Astrocyte of the spinal cord (primary cell): ENCODE results near the gene LHX2.

Experiments
- DNase-seq: peaks from one replicate; pipeline ENCODE4 v3.0.0; 2011; ENCODE audit warnings: low read depth, low spot score
- H3K4me3 ChIP-seq: 2 replicates; pipeline ENCODE4 v1.5.1; 2011; ENCODE audit warnings: low read depth, mild to moderate bottlenecking, low read length, moderate library complexity
- in situ Hi-C: cut with HindIII; loops from 2 replicates; pipeline ENCODE4 v1.10.0; 2017; ENCODE audit warnings: low sequenced_read_pairs
- TF ChIP-seq, protein P1 (sequence below): IDR thresholded peaks from 2 replicates; pipeline ENCODE4 v1.5.1; 2012; ENCODE audit warnings: low read depth, mild to moderate bottlenecking, low read length, inconsistent platforms

The LHX2 gene

DNA sequence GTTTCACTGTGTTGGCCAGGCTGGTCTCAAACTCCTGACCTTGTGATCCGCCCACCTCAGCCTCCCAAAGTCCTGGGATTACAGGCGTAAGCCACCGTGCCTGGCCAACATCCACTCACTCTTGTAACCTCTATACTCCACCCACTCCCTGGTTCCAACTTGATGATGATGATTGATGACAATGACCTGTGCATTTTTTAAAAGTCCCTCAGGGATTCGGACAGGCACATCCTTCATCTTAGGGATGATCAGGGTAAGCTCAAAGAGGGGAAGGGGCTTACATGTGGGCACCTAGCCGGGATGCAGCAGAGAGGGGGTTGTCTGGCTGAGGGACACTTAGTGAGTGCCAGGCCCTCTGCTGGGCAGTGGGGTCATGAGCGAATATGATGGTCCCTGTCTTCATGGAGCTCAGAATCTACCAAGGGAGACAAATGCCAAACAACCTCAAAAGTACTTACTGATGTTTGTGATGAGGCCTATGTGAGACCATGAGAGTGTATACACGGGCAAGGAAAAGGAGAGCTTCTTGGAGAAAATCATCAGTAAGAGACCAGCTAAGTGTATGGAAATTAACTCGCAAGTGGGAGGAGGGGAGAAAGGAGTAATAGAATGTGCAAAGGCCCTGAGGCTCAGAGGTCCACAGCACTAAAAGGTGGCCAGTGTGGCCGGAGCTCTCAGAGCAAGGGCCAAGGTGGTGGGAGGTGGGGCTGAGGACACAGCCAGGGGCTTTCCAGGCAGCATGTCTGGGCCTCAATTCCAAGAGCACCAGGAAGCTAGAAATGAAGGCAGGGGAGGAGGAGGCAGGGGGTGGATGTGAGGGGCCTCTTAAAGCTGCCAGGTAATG, 27.4 kb downstream of the LHX2 start:
- no peak overlapping the region for H3K4me3 ChIP-seq
- DNase-seq = no peak
- in situ Hi-C loops = no loop called here
- TF ChIP-seq, protein P1, sequence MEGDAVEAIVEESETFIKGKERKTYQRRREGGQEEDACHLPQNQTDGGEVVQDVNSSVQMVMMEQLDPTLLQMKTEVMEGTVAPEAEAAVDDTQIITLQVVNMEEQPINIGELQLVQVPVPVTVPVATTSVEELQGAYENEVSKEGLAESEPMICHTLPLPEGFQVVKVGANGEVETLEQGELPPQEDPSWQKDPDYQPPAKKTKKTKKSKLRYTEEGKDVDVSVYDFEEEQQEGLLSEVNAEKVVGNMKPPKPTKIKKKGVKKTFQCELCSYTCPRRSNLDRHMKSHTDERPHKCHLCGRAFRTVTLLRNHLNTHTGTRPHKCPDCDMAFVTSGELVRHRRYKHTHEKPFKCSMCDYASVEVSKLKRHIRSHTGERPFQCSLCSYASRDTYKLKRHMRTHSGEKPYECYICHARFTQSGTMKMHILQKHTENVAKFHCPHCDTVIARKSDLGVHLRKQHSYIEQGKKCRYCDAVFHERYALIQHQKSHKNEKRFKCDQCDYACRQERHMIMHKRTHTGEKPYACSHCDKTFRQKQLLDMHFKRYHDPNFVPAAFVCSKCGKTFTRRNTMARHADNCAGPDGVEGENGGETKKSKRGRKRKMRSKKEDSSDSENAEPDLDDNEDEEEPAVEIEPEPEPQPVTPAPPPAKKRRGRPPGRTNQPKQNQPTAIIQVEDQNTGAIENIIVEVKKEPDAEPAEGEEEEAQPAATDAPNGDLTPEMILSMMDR = no peak

DNA sequence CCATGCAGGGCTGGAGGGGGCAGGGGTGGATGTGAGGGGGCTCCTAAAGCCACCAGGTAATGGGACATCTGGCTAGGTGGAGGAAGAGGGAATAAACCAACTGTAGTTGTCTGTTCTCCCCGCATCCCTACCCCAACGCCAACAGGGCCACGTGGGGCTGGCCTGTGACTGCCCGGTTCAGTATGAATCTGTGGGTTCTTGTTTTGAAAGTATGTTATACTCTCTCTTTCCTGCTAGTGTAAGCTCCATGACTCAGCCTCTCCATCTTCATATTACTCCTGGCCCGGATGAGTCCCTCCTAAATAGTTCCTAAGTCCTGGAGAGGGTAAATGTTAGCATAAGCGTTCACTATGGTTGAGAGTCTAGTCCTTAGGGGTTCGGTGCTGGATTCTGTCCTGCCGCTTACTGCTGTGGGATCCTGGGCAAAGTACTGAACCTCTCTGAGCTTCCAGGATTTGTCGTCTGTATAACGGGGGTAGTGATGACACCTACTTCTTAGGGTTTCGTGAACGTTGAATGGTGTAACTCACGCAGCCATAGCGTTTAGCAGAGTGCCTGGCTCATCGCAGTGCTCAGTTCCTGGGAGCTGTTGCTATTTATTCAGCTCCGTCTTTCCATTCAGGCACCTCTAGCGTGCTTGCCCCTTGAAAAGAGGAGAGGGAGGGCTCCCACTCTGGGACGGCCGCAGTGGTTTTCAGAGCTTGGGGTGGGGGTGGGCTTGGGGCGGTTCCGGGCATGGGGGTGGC, 28.8 kb downstream of the LHX2 start:
- in situ Hi-C loops = no loop called here
- DNase-seq = peak; percentile 29
- H3K4me3 ChIP-seq = peak overlapping the region; percentile 5
- TF ChIP-seq, protein P1 = no peak

DNA sequence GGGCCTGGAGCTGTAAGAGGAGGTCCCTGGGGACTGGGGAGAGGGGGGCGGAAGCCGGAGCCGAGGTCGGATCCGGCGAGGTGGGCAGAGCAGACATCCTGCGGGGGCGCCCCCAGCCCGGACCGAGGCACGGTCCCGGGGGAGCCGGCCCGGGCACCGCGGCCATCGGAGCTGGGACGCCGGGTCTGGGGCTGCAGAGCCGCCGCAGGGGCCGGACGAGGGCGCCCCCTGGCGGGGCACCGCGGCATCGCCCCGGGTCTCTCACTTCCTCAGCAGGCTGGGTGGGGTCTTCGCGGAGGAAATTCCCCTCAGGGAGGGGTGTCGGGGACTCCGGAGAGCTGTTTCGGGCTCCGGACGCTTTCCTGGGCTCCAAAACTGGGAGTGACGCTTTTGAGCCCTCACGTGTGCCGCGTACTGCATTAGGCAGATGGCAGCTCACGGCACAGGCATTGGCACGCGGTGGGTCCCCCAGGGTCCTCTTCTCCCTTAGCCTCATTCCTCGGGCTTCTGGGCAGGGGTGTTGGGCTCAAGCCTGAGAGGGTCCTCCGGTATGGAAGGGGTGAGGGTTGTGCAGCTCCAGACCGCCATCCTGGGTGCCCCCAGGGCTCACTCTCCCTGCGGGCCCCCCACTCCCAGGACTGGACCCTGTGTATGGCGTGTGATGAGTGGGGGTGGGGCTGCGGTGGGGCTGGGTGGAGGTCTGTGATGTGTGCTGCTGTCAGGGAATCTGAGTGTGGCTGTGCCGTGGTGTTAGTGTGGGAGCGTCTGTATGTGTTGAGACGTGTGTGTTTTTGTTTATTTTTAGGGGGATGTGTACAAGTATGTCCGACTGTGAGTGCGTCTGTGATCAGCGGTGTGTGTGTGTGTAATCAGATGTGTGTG, 29.6 kb downstream of the LHX2 start:
- in situ Hi-C loops = no loop called here
- TF ChIP-seq, protein P1 = peak; percentile 79
- DNase-seq = no peak
- peak overlapping the region; percentile 5 for H3K4me3 ChIP-seq

DNA sequence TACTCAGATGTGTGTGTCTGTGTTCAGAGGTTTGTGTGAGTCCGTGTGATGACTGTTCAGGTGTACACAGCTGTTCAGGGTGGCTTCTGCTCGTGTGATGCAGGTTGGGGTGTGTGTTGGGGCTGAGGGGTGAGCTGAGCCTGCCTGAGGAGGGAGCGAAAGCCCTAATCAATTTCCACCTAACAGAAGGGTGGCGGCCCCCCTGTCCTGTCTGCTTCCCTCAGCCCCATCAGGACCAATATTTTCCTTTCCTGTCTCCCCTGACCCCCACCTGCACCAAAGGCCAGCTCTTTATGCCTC, 30.2 kb downstream of the LHX2 start:
- no peak overlapping the region for H3K4me3 ChIP-seq
- TF ChIP-seq, protein P1 = no peak
- in situ Hi-C loops = no loop called here

DNA sequence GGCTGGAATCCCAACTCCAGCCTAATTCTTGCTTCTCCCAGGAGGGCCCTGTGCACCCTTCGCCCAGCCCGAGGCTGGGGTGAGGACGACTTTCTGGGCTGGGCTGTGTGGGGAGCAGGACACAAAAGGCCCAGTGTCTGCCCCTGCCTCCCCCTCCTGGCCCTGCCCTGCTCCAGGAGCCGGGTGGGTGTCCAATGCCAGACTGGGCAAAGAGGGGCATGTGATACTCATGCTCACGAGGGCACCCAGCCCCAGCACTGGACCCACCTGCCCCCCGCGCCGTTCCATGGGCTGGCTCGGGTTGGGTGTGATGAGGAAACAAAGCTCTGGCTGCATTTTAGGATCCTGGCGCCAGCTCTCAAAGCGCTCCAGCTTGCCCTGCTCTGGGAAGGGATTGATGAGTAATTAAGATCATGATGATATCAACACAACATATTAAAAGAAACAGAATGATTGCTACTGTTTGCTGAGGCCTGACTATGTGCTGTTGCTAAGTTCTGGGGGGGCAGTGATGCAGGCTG, 30.7 kb downstream of the LHX2 start:
- TF ChIP-seq, protein P1 = no peak
- in situ Hi-C loops = no loop called here
- no peak overlapping the region for H3K4me3 ChIP-seq
- DNase-seq = no peak

More for the DNA sequence above, 30.2 kb downstream of the LHX2 start:
- DNase-seq = no peak

DNA sequence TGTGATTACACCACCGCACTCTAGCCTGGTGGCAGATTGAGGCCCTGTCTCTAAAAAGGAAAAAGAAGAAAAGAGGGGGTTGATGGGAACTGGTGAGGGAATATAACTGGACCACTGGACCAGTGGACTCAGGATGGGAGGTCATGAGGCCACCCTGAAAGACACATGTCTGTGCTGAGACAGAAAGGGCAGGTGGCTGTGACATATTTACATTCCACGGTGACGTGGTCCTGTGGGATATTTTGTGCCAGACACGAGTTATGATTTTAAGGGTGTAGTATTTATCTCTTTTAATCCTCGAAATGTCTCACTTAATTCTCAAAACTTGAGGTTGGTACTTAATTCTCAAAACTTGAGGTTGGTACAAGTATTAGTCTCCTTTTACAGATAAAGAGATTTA, 32.9 kb downstream of the LHX2 start:
- DNase-seq = no peak
- in situ Hi-C loops = no loop called here
- no peak overlapping the region for H3K4me3 ChIP-seq
- TF ChIP-seq, protein P1 = no peak
